Amygdala (tissue), 56 donors: ENCODE measurements around the gene LIG3.
"Not testable (repeated sequence)": the region's sequence is repeated elsewhere in the genome, so short reads cannot be mapped to it uniquely, and the experiment has no call there.

Experiments used
- DNase-seq, 56 donors: peaks; one replicate each; lab custom pipeline; 2025; lab: John Stamatoyannopoulos, UW

Gene LIG3

GRCh38 chr17:34998205-34998604 lies 17.9 kb downstream of the LIG3 start:
- peak in 54 of 56 donors; percentile 6 to 85 (median 56) for DNase-seq

GRCh38 chr17:34999456-34999855 lies 19.1 kb downstream of the LIG3 start:
- DNase-seq, result no peak

GRCh38 chr17:35000965-35001364 lies 20.7 kb downstream of the LIG3 start:
- not testable (repeated sequence) for DNase-seq

- no peak for DNase-seq
Observed at GRCh38 chr17:35001549-35001948, 21.2 kb downstream of the LIG3 start.

GRCh38 chr17:35002876-35003551 lies 22.7 kb downstream of the LIG3 start:
- DNase-seq, result no peak

- DNase-seq, result no peak
Observed at GRCh38 chr17:35003778-35004177, 23.5 kb downstream of the LIG3 start.

GRCh38 chr17:35006345-35006744 lies 26.0 kb downstream of the LIG3 start:
- DNase-seq, result no peak

GRCh38 chr17:35006961-35007360 lies 26.6 kb downstream of the LIG3 start:
- DNase-seq, result peak in 1 of 56 donors; percentile 11

- no peak for DNase-seq
Observed at GRCh38 chr17:35010093-35010492, 29.8 kb downstream of the LIG3 start.

- no peak for DNase-seq
Observed at GRCh38 chr17:35011671-35012216, 31.4 kb downstream of the LIG3 start.

GRCh38 chr17:35016369-35016768 lies 36.1 kb downstream of the LIG3 start:
- no peak for DNase-seq

GRCh38 chr17:35017021-35017420 lies 36.7 kb downstream of the LIG3 start:
- DNase-seq, result no peak

GRCh38 chr17:35018814-35019213 lies 38.5 kb downstream of the LIG3 start:
- DNase-seq, result no peak

- DNase-seq, result no peak
Observed at GRCh38 chr17:35019386-35020179, 39.3 kb downstream of the LIG3 start.

- DNase-seq, result no peak
Observed at GRCh38 chr17:35021520-35022380, 41.4 kb downstream of the LIG3 start.

- peak in 53 of 56 donors; percentile 10 to 95 (median 81) for DNase-seq
Observed at GRCh38 chr17:35022536-35023063, 42.3 kb downstream of the LIG3 start.

- DNase-seq, result peak in 1 of 56 donors; percentile 22
Observed at GRCh38 chr17:35023538-35023937, 43.2 kb downstream of the LIG3 start.

GRCh38 chr17:35025541-35025940 lies 45.2 kb downstream of the LIG3 start:
- DNase-seq, result no peak

- DNase-seq, result not testable (repeated sequence)
Observed at GRCh38 chr17:35028097-35028496, 47.8 kb downstream of the LIG3 start.

- DNase-seq, result no peak
Observed at GRCh38 chr17:35028531-35029262, 48.4 kb downstream of the LIG3 start.
